ENCODE data around the gene ARL6IP4. TPM values are rescaled to one million over a fixed set of nuclear protein-coding genes. Genes with fewer than 3 reads are reported as not detected.

The ARL6IP4 gene
- total and polyA plus RNA-seq, 2 of the 4 experiments (the other 2 are of a cell fraction), result 161 to 254 TPM

- H2BK20ac ChIP-seq (ENCODE audit: low read depth, low read length), result no peak overlapping the region
- H2AK9ac ChIP-seq (replicated peaks; ENCODE audit: low read depth, low read length, poor library complexity), result peak overlapping the region; percentile 98
- peaks cover 18% of the 10 kb centered on the region; the same call in 1 of the 2 replicates for H3K9me1 ChIP-seq (ENCODE audit: insufficient read depth, low read length)
- H3K27me3 ChIP-seq (ENCODE audit: control insufficient read depth, insufficient read depth, low read length), result no peaks in the 10 kb centered on the region
- DNase-seq, result no peak
- POLR2A ChIA-PET (ENCODE audit: unreplicated experiment), result no interaction called here
- peak overlapping the region; percentile 79 for H2BK5ac ChIP-seq (ENCODE audit: low read depth, low read length, poor library complexity, severe bottlenecking)
- CTCF ChIA-PET, result no interaction called here
- peak overlapping the region; percentile 94 for H2AK5ac ChIP-seq (ENCODE audit: low read depth, low read length)
- peaks cover 19 to 70% of the 10 kb centered on the region in 2 experiments; a peak in 3 of 4 replicates for H3K79me1 ChIP-seq (ENCODE audit: low read depth in 1 of 2, low read length in 2 of 2)
- H4K8ac ChIP-seq (ENCODE audit: low read depth in 2 of 2, low read length in 2 of 2), result peak overlapping the region; percentile 74 to 85; a peak in 3 of 4 replicates
- H3K4me2 ChIP-seq (ENCODE audit: low read depth, low read length), result peak overlapping the region; percentile 97
- H3K4me1 ChIP-seq (ENCODE audit: control insufficient read depth, insufficient read depth, low read length), result peaks cover 30% of the 10 kb centered on the region
- intact Hi-C loops (cut with micrococcal nuclease) (loop anchor here (2.0 kb wide), 1 partner anchor 62 kb away; no protein-coding TSS in a partner anchor), in situ Hi-C loops (cut with MboI; ENCODE audit: low sequenced_read_pairs) (loop anchor here (10.0 kb wide), 1 partner anchor 164 kb away; no protein-coding TSS in a partner anchor), dilution Hi-C loops (cut with HindIII; ENCODE audit: low sequenced_read_pairs, unreplicated experiment) (loop anchor here (25.0 kb wide), 1 partner anchor 256 kb away; the partner anchor contains the start of genes MPHOSPH9 and MTRFR)
- H3K23ac ChIP-seq (ENCODE audit: low read depth, low read length), result peak overlapping the region; percentile 96
- H4K91ac ChIP-seq (ENCODE audit: insufficient read depth, low read depth, low read length), result peak overlapping the region; percentile 87
- H2BK15ac ChIP-seq (ENCODE audit: low read depth, low read length), result no peak overlapping the region
- H3K18ac ChIP-seq (ENCODE audit: low read depth, low read length), result no peak overlapping the region; the same call in 1 of the 2 replicates
- TF ChIP-seq MAZ (IDR thresholded peaks at IDR 0.05; ENCODE audit: borderline replicate concordance, low read depth, low read length) (no peak), POLR2A (IDR thresholded peaks at IDR 0.05; ENCODE audit: low read depth, low read length) (peak; percentile 19; the same call in 1 of the 2 replicates)
- peak overlapping the region; percentile 72 for H3K56ac ChIP-seq (ENCODE audit: extremely low read depth, insufficient read depth, low read length)
- H2BK120ac ChIP-seq (ENCODE audit: low read depth, low read length), result peak overlapping the region; percentile 50; the same call in 1 of the 2 replicates
- 1% methylated on average over 27 of the region's 40 CpGs; no CpG with 5 or more reads in 1 of the 2 experiments for WGBS, 2 experiments (ENCODE audit: extremely low coverage in 2 of 2, insufficient read length in 1 of 2)
- H3K27ac ChIP-seq (ENCODE audit: insufficient read depth, low read length), result peak overlapping the region; percentile 89
- peaks cover 15% of the 10 kb centered on the region for H4K20me1 ChIP-seq (ENCODE audit: insufficient read depth, low read length)
- peak overlapping the region; percentile 82 for H3K4ac ChIP-seq (ENCODE audit: low read depth, low read length)
- H3K14ac ChIP-seq (replicated peaks; ENCODE audit: low read depth, low read length), result peak overlapping the region; percentile 94
- H3K9me3 ChIP-seq (ENCODE audit: control insufficient read depth, insufficient read depth, low read length), result no peaks in the 10 kb centered on the region
- BruUV-seq (replicated peaks), result no TSS peak
- ATAC-seq (ENCODE audit: low read depth), result peak; percentile 16
- peak overlapping the region; percentile 85 for H3K4me3 ChIP-seq (ENCODE audit: insufficient read depth, low read depth, low read length)
- peak overlapping the region; percentile 98 for H3K9ac ChIP-seq (ENCODE audit: low read depth, low read length)
- peak overlapping the region; percentile 99 for H2AFZ ChIP-seq (replicated peaks; ENCODE audit: low read length, poor library complexity)
- peaks cover 24% of the 10 kb centered on the region for H3K36me3 ChIP-seq (ENCODE audit: control insufficient read depth, insufficient read depth, low read length)
- H4K5ac ChIP-seq (ENCODE audit: low read depth, low read length), result peak overlapping the region; percentile 33
These were observed 573 bp downstream of the ARL6IP4 start for GRCh38 chr12:122981036-122981471.

Measured in IMR-90 (cell line).